Measurements from ENCODE around the gene ADCY4. TPM values are rescaled to one million over a fixed set of nuclear protein-coding genes. Genes with fewer than 3 reads are reported as not detected.

The ADCY4 gene
- total RNA-seq, 1 experiment from 2014 or later: 0.86 TPM

GRCh38 chr14:24269368-24269767 is 65.5 kb downstream of the ADCY4 start:
- POLR2A ChIA-PET: interaction anchor here (2.5 kb wide), 1 partner anchor 167 kb away, joined by 9 read pairs; no protein-coding TSS in a partner anchor
- no peaks in the 10 kb centered on the region; a peak in 1 of 4 replicates for H3K36me3 ChIP-seq (ENCODE audit: control insufficient read depth in 1 of 2, insufficient read depth in 2 of 2, low read length in 2 of 2)

More at GRCh38 chr14:24269368-24269767, 65.5 kb downstream of the ADCY4 start:
- no peak overlapping the region for H3K4me2 ChIP-seq (ENCODE audit: low read length)
- ChIA-PET RAD21 (ENCODE audit: low non-redundant PET in 1 of 2, low total read pairs in 2 of 2, uncharacterized antibody in 2 of 2, unreplicated experiment in 2 of 2) (no interaction called here), CTCF (no interaction called here)
- intact Hi-C loops (cut with micrococcal nuclease): no loop called here
- ATAC-seq (no peak), DNase-seq (ENCODE audit: low read depth, low spot score) (no peak)
- TF ChIP-seq, protein P1, sequence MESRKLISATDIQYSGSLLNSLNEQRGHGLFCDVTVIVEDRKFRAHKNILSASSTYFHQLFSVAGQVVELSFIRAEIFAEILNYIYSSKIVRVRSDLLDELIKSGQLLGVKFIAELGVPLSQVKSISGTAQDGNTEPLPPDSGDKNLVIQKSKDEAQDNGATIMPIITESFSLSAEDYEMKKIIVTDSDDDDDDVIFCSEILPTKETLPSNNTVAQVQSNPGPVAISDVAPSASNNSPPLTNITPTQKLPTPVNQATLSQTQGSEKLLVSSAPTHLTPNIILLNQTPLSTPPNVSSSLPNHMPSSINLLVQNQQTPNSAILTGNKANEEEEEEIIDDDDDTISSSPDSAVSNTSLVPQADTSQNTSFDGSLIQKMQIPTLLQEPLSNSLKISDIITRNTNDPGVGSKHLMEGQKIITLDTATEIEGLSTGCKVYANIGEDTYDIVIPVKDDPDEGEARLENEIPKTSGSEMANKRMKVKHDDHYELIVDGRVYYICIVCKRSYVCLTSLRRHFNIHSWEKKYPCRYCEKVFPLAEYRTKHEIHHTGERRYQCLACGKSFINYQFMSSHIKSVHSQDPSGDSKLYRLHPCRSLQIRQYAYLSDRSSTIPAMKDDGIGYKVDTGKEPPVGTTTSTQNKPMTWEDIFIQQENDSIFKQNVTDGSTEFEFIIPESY (IDR thresholded peaks at IDR 0.05; ENCODE audit: extremely low read depth, insufficient replicate concordance, low read length): no peak
- no peak for TF ChIP-seq REST (IDR thresholded peaks at IDR 0.05; ENCODE audit: low read depth)
- TF ChIP-seq, protein P2, sequence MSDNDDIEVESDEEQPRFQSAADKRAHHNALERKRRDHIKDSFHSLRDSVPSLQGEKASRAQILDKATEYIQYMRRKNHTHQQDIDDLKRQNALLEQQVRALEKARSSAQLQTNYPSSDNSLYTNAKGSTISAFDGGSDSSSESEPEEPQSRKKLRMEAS (IDR thresholded peaks at IDR 0.05): no peak
- no peak for TF ChIP-seq ELF1 (IDR thresholded peaks at IDR 0.05; ENCODE audit: borderline replicate concordance, low read depth)
- TF ChIP-seq POLR2A (IDR thresholded peaks at IDR 0.05; ENCODE audit: borderline replicate concordance, extremely low read depth, insufficient read depth, insufficient read length): no peak
- TF ChIP-seq YY1 (IDR thresholded peaks at IDR 0.05; ENCODE audit: extremely low read depth, insufficient replicate concordance, low read depth, low read length): no peak
- no peak for TF ChIP-seq TCF7L2 (IDR thresholded peaks at IDR 0.05; ENCODE audit: borderline replicate concordance, extremely low read depth, insufficient read depth, insufficient read length)
- TF ChIP-seq POLR2AphosphoS5 (IDR thresholded peaks at IDR 0.05; ENCODE audit: low read depth, low read length): no peak
- TF ChIP-seq EZH2phosphoT487 (IDR thresholded peaks at IDR 0.05; ENCODE audit: borderline replicate concordance): no peak
- TF ChIP-seq ZFX (IDR thresholded peaks at IDR 0.05): no peak
- H3K27me3 ChIP-seq (ENCODE audit: insufficient read depth, low read length): no peaks in the 10 kb centered on the region
- H4K20me1 ChIP-seq (ENCODE audit: insufficient read depth): no peaks in the 10 kb centered on the region
- H3K9ac ChIP-seq (ENCODE audit: low read length): no peak overlapping the region
- BruUV-seq (replicated peaks): no TSS peak
- peaks cover 9 to 22% of the 10 kb centered on the region in 2 experiments; a peak in 3 of 4 replicates for H3K4me1 ChIP-seq (ENCODE audit: control insufficient read depth in 1 of 2, insufficient read depth in 2 of 2, low read length in 2 of 2)
- H3K27ac ChIP-seq (ENCODE audit: low read depth, low read length): no peak overlapping the region
- H3K9me2 ChIP-seq (ENCODE audit: insufficient read depth): no peaks in the 10 kb centered on the region
- no peaks in the 10 kb centered on the region for H3K9me3 ChIP-seq (ENCODE audit: control insufficient read depth in 1 of 2, insufficient read depth in 1 of 2, low read depth in 1 of 2, low read length in 2 of 2)
- H3K4me3 ChIP-seq (replicated peaks in 1 of 2; ENCODE audit: low read depth in 1 of 2, low read length in 2 of 2): no peak overlapping the region
- H2AFZ ChIP-seq (ENCODE audit: low read depth, low read length, poor library complexity, severe bottlenecking): no peak overlapping the region
- H3K79me2 ChIP-seq (ENCODE audit: insufficient read depth, low read length): peaks cover 4% of the 10 kb centered on the region; the same call in 1 of the 2 replicates

Other genes with a start within 250 kb of the ADCY4 start
- gene PCK2, start 240.8 kb downstream of the ADCY4 start, total RNA-seq (2021; ENCODE audit: unreplicated experiment): 94.1 TPM
- 47.5 TPM for gene DCAF11, start 220.3 kb downstream of the ADCY4 start, total RNA-seq (2021; ENCODE audit: unreplicated experiment)
- gene NRL, start 220.1 kb downstream of the ADCY4 start, total RNA-seq (2021; ENCODE audit: unreplicated experiment): 0.66 TPM
- 0.81 TPM for gene FITM1, start 204.4 kb downstream of the ADCY4 start, total RNA-seq (2021; ENCODE audit: unreplicated experiment)
- gene PSME1, start 198.9 kb downstream of the ADCY4 start, total RNA-seq (2021; ENCODE audit: unreplicated experiment): 174 TPM
- 42.0 TPM for gene EMC9, start 193.5 kb downstream of the ADCY4 start, total RNA-seq (2021; ENCODE audit: unreplicated experiment)
- 160 TPM for gene PSME2, start 188.5 kb downstream of the ADCY4 start, total RNA-seq (2021; ENCODE audit: unreplicated experiment)
- 78.0 TPM for gene RNF31, start 187.6 kb downstream of the ADCY4 start, total RNA-seq (2021; ENCODE audit: unreplicated experiment)
- 21.7 TPM for gene IRF9, start 173.8 kb downstream of the ADCY4 start, total RNA-seq (2021; ENCODE audit: unreplicated experiment)
- 7.6 TPM for gene REC8, start 163.0 kb downstream of the ADCY4 start, total RNA-seq (2021; ENCODE audit: unreplicated experiment)
- gene IPO4, start 146.3 kb downstream of the ADCY4 start, total RNA-seq (2021; ENCODE audit: unreplicated experiment): 102 TPM
- gene TM9SF1, start 139.6 kb downstream of the ADCY4 start, total RNA-seq (2021; ENCODE audit: unreplicated experiment): 35.2 TPM
- gene TSSK4, start 129.4 kb downstream of the ADCY4 start, total RNA-seq (2021; ENCODE audit: unreplicated experiment): 0.32 TPM
- gene CHMP4A, start 121.6 kb downstream of the ADCY4 start, total RNA-seq (2021; ENCODE audit: unreplicated experiment): 34.6 TPM
- 15.9 TPM for gene MDP1, start 119.0 kb downstream of the ADCY4 start, total RNA-seq (2021; ENCODE audit: unreplicated experiment)
- 178 TPM for gene NEDD8, start 102.7 kb downstream of the ADCY4 start, total RNA-seq (2021; ENCODE audit: unreplicated experiment)
- gene GMPR2, start 102.1 kb downstream of the ADCY4 start, total RNA-seq (2021; ENCODE audit: unreplicated experiment): 66.9 TPM
- gene TINF2, start 92.4 kb downstream of the ADCY4 start, total RNA-seq (2021; ENCODE audit: unreplicated experiment): 38.4 TPM
- 5.6 TPM for gene TGM1, start 71.9 kb downstream of the ADCY4 start, total RNA-seq (2021; ENCODE audit: unreplicated experiment)
- gene RABGGTA, start 63.5 kb downstream of the ADCY4 start, total RNA-seq (2021; ENCODE audit: unreplicated experiment): 40.8 TPM
- gene DHRS1, start 35.3 kb downstream of the ADCY4 start, total RNA-seq (2021; ENCODE audit: unreplicated experiment): 34.7 TPM
- 39.4 TPM for gene NOP9, start 35.2 kb downstream of the ADCY4 start, total RNA-seq (2021; ENCODE audit: unreplicated experiment)
- 0.22 TPM for gene CIDEB, start 27.1 kb downstream of the ADCY4 start, total RNA-seq (2021; ENCODE audit: unreplicated experiment)
- gene LTB4R2, start 24.9 kb downstream of the ADCY4 start, total RNA-seq (2021; ENCODE audit: unreplicated experiment): 15.4 TPM
- gene LTB4R, start 23.6 kb downstream of the ADCY4 start, total RNA-seq (2021; ENCODE audit: unreplicated experiment): 14.8 TPM
- not detected for gene RIPK3, start 4.9 kb upstream of the ADCY4 start, total RNA-seq (2021; ENCODE audit: unreplicated experiment)
- gene NFATC4, start 33.1 kb upstream of the ADCY4 start, total RNA-seq (2021; ENCODE audit: unreplicated experiment): 7.6 TPM
- gene NYNRIN, start 63.9 kb upstream of the ADCY4 start, total RNA-seq (2021; ENCODE audit: unreplicated experiment): 0.27 TPM
- gene CBLN3, start 94.6 kb upstream of the ADCY4 start, total RNA-seq (2021; ENCODE audit: unreplicated experiment): 2.0 TPM
- gene KHNYN, start 94.9 kb upstream of the ADCY4 start, total RNA-seq (2021; ENCODE audit: unreplicated experiment): 50.1 TPM
- gene SDR39U1, start 107.7 kb upstream of the ADCY4 start, total RNA-seq (2021; ENCODE audit: unreplicated experiment): 61.8 TPM
- not detected for gene CMA1, start 173.2 kb upstream of the ADCY4 start, total RNA-seq (2021; ENCODE audit: unreplicated experiment)
- not detected for gene CTSG, start 241.2 kb upstream of the ADCY4 start, total RNA-seq (2021; ENCODE audit: unreplicated experiment)